Endothelial cell of umbilical vein (primary cell): Measurements from ENCODE around the gene SKAP1. TPM values are rescaled to one million over a fixed set of nuclear protein-coding genes. Genes with fewer than 3 reads are reported as not detected.

ENCODE experiments used
- BruUV-seq: library from RNA; stranded (reverse); fragments of 400-500 nt; replicated peaks from 2 replicates; lab custom pipeline; 2021; lab: Mats Ljungman, UMichigan
- CTCF ChIA-PET: fragments of 300-600, 350-600 bp; sonication (Branson Sonifier 250); formaldehyde crosslinking; loops from one replicate; lab custom pipeline; 2021; ENCODE audit warnings: antibody characterized with exemption, inconsistent platforms; lab: Charles Lee
- POLR2A ChIA-PET: fragments of 300-600, 350-600 bp; sonication (Branson Sonifier 250); formaldehyde crosslinking; loops from one replicate; lab custom pipeline; 2021; ENCODE audit warnings: antibody characterized with exemption, inconsistent platforms; lab: Charles Lee
- DNase-seq: peaks from one replicate; pipeline ENCODE4 v3.0.0-alpha.2; 2011; ENCODE audit warnings: low read depth, low spot score
- FAIRE-seq: peaks from 2 replicates; lab custom pipeline; 2011; peaks lifted over from hg19 to GRCh38; lab: Jason Lieb, UNC
- H2AFZ ChIP-seq: 2 replicates; pipeline ENCODE4 v1.6.0; 2012; ENCODE audit warnings: low read depth, low read length, control low read depth, inconsistent platforms
- H3K27ac ChIP-seq: 2 replicates; pipeline ENCODE4 v1.5.1; 2011; ENCODE audit warnings: low read depth, mild to moderate bottlenecking, control low read depth, low read length, moderate library complexity; ENCODE audit not compliant: insufficient read depth
- H3K27me3 ChIP-seq, 2 experiments: 2 replicates each; pipeline versions ENCODE4 v1.6.0 to v1.6.1; 2011; ENCODE audit warnings: low read length in 2 of 2, mixed read lengths in 1 of 2; ENCODE audit not compliant: control insufficient read depth in 2 of 2, insufficient read depth in 2 of 2
- H3K36me3 ChIP-seq, 2 experiments: 2 replicates in 1 of 2; 3 replicates in 1 of 2; pipeline ENCODE4 v1.5.1; 2011; ENCODE audit warnings: low read length in 2 of 2, mild to moderate bottlenecking in 1 of 2, moderate library complexity in 1 of 2; ENCODE audit not compliant: control insufficient read depth in 2 of 2, insufficient read depth in 2 of 2; ENCODE audit errors: extremely low read depth in 1 of 2
- H3K4me1 ChIP-seq: 3 replicates; pipeline ENCODE4 v1.5.1; 2011; ENCODE audit warnings: mild to moderate bottlenecking, low read length; ENCODE audit not compliant: control insufficient read depth, insufficient read depth; ENCODE audit errors: extremely low read depth
- H3K4me2 ChIP-seq: 2 replicates; pipeline ENCODE4 v1.6.1; 2011; ENCODE audit warnings: low read length, control low read depth, mixed read lengths; ENCODE audit not compliant: insufficient read depth
- H3K4me3 ChIP-seq, 3 experiments: fragments of 200-600 bp in 1 of 3; sonication (generic), shearing (Covaris generic) in 1 of 3; replicated peaks in 1 of 3; 2 replicates each; pipeline ENCODE4 v1.5.1; 2011 to 2016; ENCODE audit warnings: control low read depth in 3 of 3, low read length in 3 of 3, mild to moderate bottlenecking in 2 of 3, inconsistent platforms in 1 of 3, low read depth in 1 of 3, moderate library complexity in 1 of 3; ENCODE audit not compliant: insufficient read depth in 1 of 3
- H3K79me2 ChIP-seq: 2 replicates; pipeline ENCODE4 v1.6.0; 2012; ENCODE audit warnings: low read length, inconsistent platforms; ENCODE audit not compliant: control insufficient read depth, insufficient read depth
- H3K9ac ChIP-seq: replicated peaks from 2 replicates; pipeline ENCODE3; 2011; ENCODE audit warnings: low read length, control low read depth; ENCODE audit not compliant: insufficient read depth; ENCODE audit errors: extremely low read depth
- H3K9me1 ChIP-seq: replicated peaks from 3 replicates; pipeline ENCODE4 v1.6.0; 2011; ENCODE audit warnings: mild to moderate bottlenecking, low read length; ENCODE audit not compliant: control insufficient read depth, insufficient read depth; ENCODE audit errors: extremely low read depth
- H3K9me3 ChIP-seq: replicated peaks from 2 replicates; pipeline ENCODE4 v1.5.1; 2012; ENCODE audit warnings: low read length, inconsistent platforms; ENCODE audit not compliant: control insufficient read depth, insufficient read depth
- H4K20me1 ChIP-seq: replicated peaks from 2 replicates; pipeline ENCODE3; 2011; ENCODE audit warnings: mild to moderate bottlenecking, low read length; ENCODE audit not compliant: control insufficient read depth, insufficient read depth; ENCODE audit errors: extremely low read depth
- CTCF ChIP-seq, 2 donors: IDR thresholded peaks; 1 replicate in 1 of 2; 2 replicates in 1 of 2; pipeline ENCODE4 v1.5.1; 2011; ENCODE audit warnings: low read length in 2 of 2, mild to moderate bottlenecking in 2 of 2, moderate library complexity in 2 of 2, control low read depth in 1 of 2, inconsistent platforms in 1 of 2, low read depth in 1 of 2; ENCODE audit not compliant: insufficient read depth in 1 of 2; ENCODE audit errors: extremely low read depth in 1 of 2
- EZH2 ChIP-seq: IDR thresholded peaks from 2 replicates; pipeline ENCODE4 v1.6.1; 2012; ENCODE audit warnings: borderline replicate concordance, low read depth, mild to moderate bottlenecking, moderate library complexity, low read length, inconsistent platforms; ENCODE audit not compliant: severe bottlenecking
- FOS ChIP-seq: IDR thresholded peaks from 2 replicates; pipeline ENCODE4 v1.6.1; 2011; ENCODE audit warnings: mild to moderate bottlenecking, low read length, moderate library complexity, borderline replicate concordance; ENCODE audit not compliant: insufficient read depth
- GATA2 ChIP-seq: IDR thresholded peaks from 2 replicates; pipeline ENCODE4 v1.7.0; 2011; ENCODE audit warnings: low read depth, mild to moderate bottlenecking, moderate library complexity, mixed read lengths, low read length; ENCODE audit not compliant: insufficient read length, insufficient read depth
- MAX ChIP-seq: IDR thresholded peaks from 2 replicates; pipeline ENCODE4 v1.6.1; 2011; ENCODE audit not compliant: insufficient read depth, insufficient read length
- MYC ChIP-seq: IDR thresholded peaks from one replicate; pipeline ENCODE4 v1.6.1; 2011; ENCODE audit warnings: mild to moderate bottlenecking, low read depth, low read length
- POLR2A ChIP-seq: IDR thresholded peaks from 2 replicates; pipeline ENCODE4 v1.6.1; 2012; ENCODE audit warnings: low read depth, mild to moderate bottlenecking, control low read depth, low read length
- POLR2AphosphoS5 ChIP-seq: IDR thresholded peaks from 2 replicates; pipeline ENCODE4 v1.6.1; 2012; ENCODE audit warnings: low read depth, mild to moderate bottlenecking, control low read depth, low read length, moderate library complexity; ENCODE audit not compliant: insufficient read depth
- dilution Hi-C: fragments of 300-500 bp; cut with MboI; formaldehyde crosslinking; loops from one replicate; pipeline ENCODE4 v1.15.0; 2019; ENCODE audit warnings: low sequenced_read_pairs; ENCODE audit not compliant: extremely low pct_ligation_motif_present
- intact Hi-C: fragments of 100-400 bp; cut with micrococcal nuclease; formaldehyde crosslinking; loops from one replicate; pipeline ENCODE4 v1.10.0; 2022
- polyA plus RNA-seq, 4 experiments: library from polyadenylated mRNA; depleted of rRNA in 3 of 4; stranded (reverse) in 3 of 4; unstranded in 1 of 4; fragments of >200 nt; gene quantifications; 2 replicates each; pipeline versions ENCODE4 v1.2.1 to v1.2.3, GENCODE V29; 2011 to 2012; ENCODE audit warnings: missing spikeins in 1 of 4
- total RNA-seq: library from RNA; stranded (reverse); gene quantifications from 2 replicates; pipeline ENCODE4 v1.2.3, GENCODE V29; 2021

SKAP1 gene
- total and polyA plus RNA-seq, 2 donors (not counting 3 experiments of a cell fraction or from before 2014, with no cell fraction given): 0.75 TPM; not detected in 1

GRCh38 chr17:48336986-48337385 lies 93.0 kb downstream of the SKAP1 start:
- TF ChIP-seq CTCF (IDR thresholded peaks at IDR 0.05; ENCODE audit: extremely low read depth in 1 of 2, insufficient read depth in 1 of 2, low read depth in 1 of 2, low read length in 2 of 2) (no peak), POLR2AphosphoS5 (no peak), POLR2A (no peak), MAX (no peak), MYC (no peak), FOS (no peak), GATA2 (no peak), EZH2 (no peak)
- intact Hi-C loops: loop anchor here (1.0 to 10.0 kb wide), 4 partner anchors 120 to 312 kb away; no protein-coding TSS in a partner anchor

More at GRCh38 chr17:48336986-48337385, 93.0 kb downstream of the SKAP1 start:
- Histone ChIP-seq H3K27ac (no peak overlapping the region), H3K36me3 (no peaks in the 10 kb centered on the region), H3K9me1 (no peaks in the 10 kb centered on the region), H3K4me1 (no peaks in the 10 kb centered on the region), H3K9ac (no peak overlapping the region), H3K9me3 (no peaks in the 10 kb centered on the region), H4K20me1 (no peaks in the 10 kb centered on the region), H3K4me3 (no peak overlapping the region), H3K4me2 (no peak overlapping the region), H3K79me2 (no peaks in the 10 kb centered on the region), H2AFZ (no peak overlapping the region), H3K27me3 (peaks cover 0 to 3% of the 10 kb centered on the region in 2 experiments)
- ChIA-PET CTCF (interaction anchor here (0.7 to 5.0 kb wide), 26 partner anchors 9 to 281 kb away, joined by 3 to 85 read pairs (median 8); partner anchors contain the start of gene HOXB5), POLR2A (no interaction called here)
- FAIRE-seq (no peak), DNase-seq (no peak)
- dilution Hi-C loops: no loop called here
- BruUV-seq: no TSS peak
